Measurements from ENCODE around the gene NUP62. TPM values are rescaled to one million over a fixed set of nuclear protein-coding genes. Genes with fewer than 3 reads are reported as not detected.

Gene NUP62
- total RNA-seq, 2 experiments from 2014 or later = 164 to 179 TPM

DNA sequence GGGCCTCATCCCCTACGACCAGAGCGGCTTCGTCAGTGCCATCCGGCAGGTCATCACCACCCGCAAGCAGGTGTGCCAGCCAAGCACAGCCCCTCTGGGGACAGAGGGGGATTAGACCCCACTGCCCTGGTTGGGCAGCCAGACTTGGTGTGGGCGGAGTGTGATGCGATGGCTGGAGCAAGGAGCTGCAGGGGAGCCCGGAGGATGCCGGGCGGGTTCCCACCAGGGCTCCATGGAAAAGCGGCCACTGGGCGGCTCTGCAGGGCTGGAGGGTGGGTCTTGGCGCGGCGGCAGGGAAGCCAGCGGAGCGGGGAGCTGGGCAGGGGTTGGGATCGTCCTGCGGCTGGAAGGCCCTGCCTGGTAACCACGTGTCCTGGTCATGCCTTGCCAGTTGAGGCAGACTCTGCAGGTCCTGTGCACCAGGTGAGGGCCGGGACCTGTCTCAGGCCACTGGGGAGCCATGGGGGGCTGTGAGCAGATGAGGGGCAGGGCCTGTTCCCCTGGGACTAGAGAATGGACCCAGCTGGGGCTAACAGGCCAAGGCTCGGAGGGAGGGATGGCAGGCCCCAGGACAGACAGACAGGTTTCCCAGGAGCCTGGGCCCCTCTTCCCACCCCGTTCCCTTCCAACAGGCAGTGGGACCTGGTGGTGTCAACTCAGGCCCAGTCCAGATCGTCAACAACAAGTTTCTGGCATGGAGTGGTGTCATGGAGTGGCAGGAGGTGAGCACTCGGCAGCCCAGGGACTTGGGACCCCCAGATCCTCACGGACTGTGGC is 72.1 kb downstream of the NUP62 start:
- Mint-ChIP-seq H3K9me3 (no peaks in the 10 kb centered on the region), H3K27me3 (no peaks in the 10 kb centered on the region), H3K4me1 (peaks cover 13% of the 10 kb centered on the region), H3K36me3 (peaks cover 7% of the 10 kb centered on the region), H3K4me3 (no peak overlapping the region), H3K27ac (no peak overlapping the region)
- DNase-seq = no peak

Other genes starting within 250 kb of the NUP62 start
- 10 to 100 TPM in 1 of 2 experiments, 1 to 10 TPM in 1; 9.5 to 12.0 TPM for gene ADM5, start 239.9 kb downstream of the NUP62 start, total RNA-seq
- gene CPT1C, start 238.4 kb downstream of the NUP62 start, total RNA-seq = 1 to 10 TPM in 1 of 2 experiments, under 1 TPM in 1; 0.89 to 1.1 TPM
- under 1 TPM; 0.58 to 0.72 TPM for gene TSKS, start 166.2 kb downstream of the NUP62 start, total RNA-seq
- gene AP2A1, start 162.5 kb downstream of the NUP62 start, total RNA-seq = 10 to 100 TPM; 83.0 to 83.2 TPM
- gene FUZ, start 116.2 kb downstream of the NUP62 start, total RNA-seq = 10 to 100 TPM; 28.7 to 30.9 TPM
- 10 to 100 TPM; 41.6 to 44.8 TPM for gene MED25, start 111.2 kb downstream of the NUP62 start, total RNA-seq
- gene PTOV1, start 78.3 kb downstream of the NUP62 start, total RNA-seq = 10 to 100 TPM; 73.9 to 76.4 TPM
- gene PNKP, start 61.9 kb downstream of the NUP62 start, total RNA-seq = 100 to 1,000 TPM in 1 of 2 experiments, 10 to 100 TPM in 1; 78.9 to 143 TPM
- gene AKT1S1, start 52.1 kb downstream of the NUP62 start, total RNA-seq = 10 to 100 TPM; 21.0 to 22.7 TPM
- 10 to 100 TPM; 22.6 to 24.0 TPM for gene TBC1D17, start 51.8 kb downstream of the NUP62 start, total RNA-seq
- 1 to 10 TPM; 2.3 to 2.9 TPM for gene IL4I1, start 32.6 kb downstream of the NUP62 start, total RNA-seq
- gene ATF5, start 299 bp downstream of the NUP62 start, total RNA-seq = 10 to 100 TPM; 23.4 to 25.4 TPM
- gene SIGLEC11, start 31.7 kb upstream of the NUP62 start, total RNA-seq = not detected
- gene VRK3, start 95.9 kb upstream of the NUP62 start, total RNA-seq = 10 to 100 TPM; 43.1 to 48.8 TPM
- gene ZNF473, start 96.5 kb upstream of the NUP62 start, total RNA-seq = 1 to 10 TPM; 8.1 to 9.1 TPM
- not detected for gene IZUMO2, start 233.8 kb upstream of the NUP62 start, total RNA-seq